Stimulated activated CD4-positive, alpha-beta T cell treated with anti-CD3 and anti-CD28 coated beads, Interleukin-1b, Interleukin-23, amount 100 ng/mL, for 1 hour (primary cell): ENCODE measurements around the gene BMPER.

Experiments
- DNase-seq, 2 donors: peaks; one replicate each; pipeline ENCODE4 v3.0.0-alpha.2; 2020; ENCODE audit warnings: low read depth in 2 of 2

BMPER gene

DNA sequence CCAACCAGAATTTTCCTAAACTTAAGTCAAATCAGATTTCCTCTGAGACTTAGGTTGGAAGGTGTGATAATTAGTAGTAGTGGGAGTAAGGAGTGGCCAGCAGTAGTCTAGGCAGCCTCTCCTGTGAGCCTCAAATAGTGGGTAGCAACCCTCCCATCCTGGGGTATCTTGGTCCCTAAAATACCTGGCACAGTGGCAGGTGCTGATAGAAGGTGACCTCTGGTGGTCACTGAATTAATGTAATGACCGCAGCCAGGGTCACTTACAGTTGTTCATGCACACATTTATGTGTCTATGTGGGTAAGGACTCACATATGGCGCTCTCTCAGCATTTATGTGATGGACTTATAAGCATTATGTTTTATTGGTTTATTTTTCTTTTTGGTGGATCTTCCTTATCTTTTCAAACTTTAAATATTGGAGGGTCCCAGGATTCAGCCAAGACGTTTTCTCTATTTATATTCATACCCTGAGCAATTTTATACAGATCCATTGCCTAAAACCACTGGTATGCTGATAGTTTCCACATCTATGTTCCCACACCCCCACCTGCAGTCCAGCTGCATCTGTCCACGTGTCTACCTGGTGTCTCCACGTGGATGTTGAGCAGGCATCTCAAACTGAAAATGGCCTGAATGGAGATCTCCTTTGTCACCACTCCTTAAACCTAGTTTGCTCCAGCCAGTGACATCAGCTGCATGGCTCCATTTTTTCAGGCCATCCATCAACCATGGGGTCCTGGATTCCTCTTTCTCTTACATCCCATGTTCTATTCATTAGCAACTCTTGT is 18.3 kb downstream of the BMPER start:
- no peak for DNase-seq

DNA sequence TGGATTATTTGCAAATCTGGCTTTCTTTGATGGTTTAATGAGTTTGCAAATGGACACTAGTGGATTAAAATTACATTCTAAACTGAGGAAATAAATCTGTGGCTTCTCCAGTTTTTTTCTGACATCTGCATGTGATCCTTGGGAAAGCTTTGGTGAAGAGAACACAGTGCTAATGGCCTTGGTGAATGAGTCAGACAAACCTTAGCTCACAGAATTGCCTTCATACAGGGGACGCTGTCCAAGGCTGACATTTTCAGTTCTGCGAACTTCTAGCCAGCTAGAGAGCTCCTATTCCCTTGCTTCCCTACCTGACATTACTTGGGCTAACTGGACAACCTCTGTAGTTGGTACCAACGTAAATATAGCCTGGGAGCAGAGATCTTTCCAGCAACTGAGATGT is 21.2 kb downstream of the BMPER start:
- no peak for DNase-seq

DNA sequence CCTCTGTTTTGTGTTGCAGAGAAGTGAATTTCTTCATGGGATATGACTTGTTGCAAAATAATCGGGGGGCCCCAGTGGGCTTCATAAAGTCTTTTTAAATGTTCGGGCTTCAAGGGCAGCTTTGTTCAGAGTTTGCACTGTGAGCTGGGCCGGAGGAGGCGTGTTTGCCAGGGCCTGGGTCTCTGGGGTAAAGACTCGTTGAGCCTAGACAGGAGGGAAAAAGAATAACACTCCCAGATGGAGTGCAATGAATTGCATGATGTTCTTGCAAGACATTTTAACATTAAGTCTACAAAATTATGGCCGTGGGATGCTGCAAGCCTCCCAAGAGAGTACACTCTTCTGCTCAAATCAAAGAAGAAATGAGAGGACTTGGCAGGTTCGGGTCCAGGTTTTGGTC is 23.6 kb downstream of the BMPER start:
- no peak for DNase-seq

DNA sequence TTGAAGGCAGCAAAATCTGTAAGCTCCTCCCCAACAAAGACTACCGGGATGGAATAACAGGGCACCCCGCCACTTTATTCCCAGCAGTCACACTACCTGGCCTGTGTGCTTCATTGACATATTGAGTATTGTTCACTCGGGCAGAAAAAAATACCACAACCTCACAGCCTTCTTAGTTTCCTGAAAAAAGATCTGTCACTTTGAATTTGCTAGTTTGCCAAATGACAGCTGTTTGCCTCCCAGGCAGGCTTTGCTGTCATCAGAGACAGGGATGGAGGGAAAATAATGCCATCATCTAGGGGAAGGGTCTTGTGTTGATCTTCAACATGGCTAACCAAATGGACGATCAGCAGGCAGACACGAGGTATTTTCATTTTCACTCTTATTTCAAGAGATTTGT is 26.9 kb downstream of the BMPER start:
- no peak for DNase-seq

DNA sequence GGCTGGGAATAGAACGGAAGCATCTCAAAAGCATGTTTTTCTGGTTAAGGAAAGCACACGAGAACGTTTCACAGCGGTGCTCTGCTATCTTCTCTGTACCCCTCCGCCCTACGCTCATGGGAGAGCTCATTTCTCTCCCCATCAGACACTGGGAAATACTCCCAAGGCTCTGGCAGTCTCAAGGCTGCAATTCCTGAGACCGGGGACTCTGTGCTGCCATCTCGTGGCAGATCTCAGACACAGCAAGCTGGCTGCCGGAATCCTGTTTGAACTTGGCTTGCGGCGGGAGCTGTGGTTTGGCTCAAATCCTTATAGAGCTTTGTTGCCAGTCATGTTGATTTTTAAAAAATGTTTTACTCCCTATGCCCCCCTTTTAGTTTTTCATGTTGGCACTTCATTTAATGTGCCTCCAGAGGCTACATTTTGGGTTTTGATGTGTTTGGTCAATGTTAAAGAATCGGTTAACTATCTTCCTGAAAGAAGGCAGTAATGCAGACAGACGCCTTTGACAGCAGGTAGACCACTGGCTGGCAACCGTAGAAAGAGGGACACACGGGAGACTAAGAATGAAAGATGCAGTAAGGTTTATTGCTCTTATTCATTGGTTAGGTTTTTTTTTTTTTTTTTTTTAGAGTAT is 27.6 kb downstream of the BMPER start:
- peak; percentile 13 to 28 for DNase-seq

DNA sequence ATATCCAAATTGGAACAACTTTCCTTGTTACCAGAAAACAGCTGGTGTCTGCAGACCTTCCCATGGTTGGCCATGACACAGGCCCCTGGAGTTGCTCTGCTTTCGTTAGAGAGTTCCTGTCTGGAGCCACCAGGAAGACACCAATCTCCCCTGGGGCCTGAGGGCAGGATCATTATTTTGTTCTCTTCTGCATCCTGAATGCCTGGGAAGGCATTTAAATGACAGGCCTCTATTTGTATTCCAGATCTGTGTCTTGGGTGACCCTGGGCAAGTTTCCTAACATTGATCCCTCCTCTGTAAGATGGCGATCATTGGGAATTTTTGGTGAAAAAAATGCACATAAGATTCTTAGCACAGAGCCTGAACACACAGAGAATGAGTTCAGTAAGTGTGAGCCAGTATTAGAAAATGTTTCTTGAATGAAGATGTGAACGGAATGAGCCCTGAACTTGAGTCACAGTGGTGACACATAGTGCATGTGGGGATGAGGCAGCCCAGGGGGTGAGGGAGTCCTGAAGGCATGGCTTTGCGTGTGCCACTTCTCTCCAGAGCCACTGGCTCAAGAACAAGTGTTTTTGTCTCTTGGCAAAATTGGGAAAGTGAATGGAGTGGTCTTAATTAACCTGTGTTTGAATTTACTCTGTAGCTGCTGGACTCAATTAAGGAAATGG is 28.4 kb downstream of the BMPER start:
- no peak for DNase-seq

DNA sequence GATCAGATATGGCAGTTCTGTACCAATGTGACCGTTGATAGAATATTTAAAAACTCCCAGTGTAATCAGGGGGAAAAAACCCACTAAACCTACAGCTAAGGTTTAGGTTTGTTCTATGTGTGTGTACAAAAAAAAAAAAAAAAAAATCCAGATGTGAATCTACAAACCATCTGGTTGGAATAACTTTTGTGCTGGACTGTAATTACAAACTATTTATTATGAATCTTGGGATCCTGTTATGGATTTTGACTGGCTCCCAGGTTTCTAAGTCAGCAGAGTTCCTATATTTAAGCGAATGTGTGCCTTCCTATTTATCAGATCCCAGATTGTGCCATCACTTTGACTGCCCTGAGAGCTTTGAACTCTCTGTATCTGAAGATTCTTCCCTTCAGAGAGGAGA is 29.1 kb downstream of the BMPER start:
- no peak for DNase-seq

DNA sequence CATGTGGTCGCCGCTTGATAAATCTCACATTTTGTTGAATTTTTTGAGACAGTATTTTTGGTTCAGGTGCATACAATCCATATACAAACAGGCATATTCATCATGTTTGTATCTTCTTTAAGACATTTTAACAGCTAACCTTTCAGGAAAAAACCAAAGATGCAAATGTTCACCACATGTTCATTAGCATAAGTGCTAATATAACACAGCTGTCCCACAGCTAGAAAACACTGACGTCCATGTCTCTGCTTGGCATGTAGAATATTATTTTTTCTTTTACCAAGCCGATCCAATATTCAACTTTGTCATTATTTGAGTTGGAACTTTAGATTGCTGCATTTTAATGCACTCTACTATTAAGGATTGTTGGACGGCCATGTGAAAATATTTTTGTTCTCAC is 31.2 kb downstream of the BMPER start:
- DNase-seq = no peak

DNA sequence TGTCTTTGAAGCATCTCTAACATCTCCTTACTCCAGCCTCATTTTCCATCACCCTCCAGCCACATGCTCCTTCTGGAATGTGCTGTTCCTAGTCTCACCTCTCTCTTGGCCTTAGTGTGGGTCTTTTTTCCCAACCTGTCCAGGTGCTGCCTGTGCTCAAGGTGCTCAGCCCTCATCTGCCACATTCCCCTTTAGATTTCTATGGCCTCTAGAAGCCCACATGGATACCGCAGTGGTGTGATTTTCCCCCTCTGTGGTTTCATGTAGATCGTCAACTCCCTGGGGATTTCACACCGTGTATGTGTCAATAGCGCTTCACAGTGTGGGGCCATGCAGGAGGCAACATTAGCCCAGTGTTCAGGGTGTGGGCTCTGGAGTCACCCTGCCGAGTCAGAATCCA is 32.5 kb downstream of the BMPER start:
- DNase-seq = no peak

DNA sequence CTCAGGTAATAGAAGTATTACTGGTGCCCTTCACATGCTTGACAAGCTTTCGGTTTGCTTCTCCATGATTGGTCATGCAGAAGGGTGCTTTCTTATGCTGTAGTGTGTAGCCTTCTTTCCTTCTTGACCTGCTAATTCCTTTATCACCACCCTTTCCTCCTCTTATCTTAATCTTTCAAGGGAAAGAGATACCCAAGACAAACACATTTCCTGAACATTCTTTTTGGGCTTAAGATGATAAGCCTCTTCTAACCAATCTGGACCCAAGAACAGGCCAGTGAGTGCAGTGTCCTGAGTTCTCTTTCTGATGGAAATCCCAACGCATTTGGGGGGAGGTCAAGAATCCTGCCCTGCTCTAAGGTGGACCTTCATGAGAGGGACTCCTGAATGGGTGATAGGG is 33.8 kb downstream of the BMPER start:
- DNase-seq = no peak

DNA sequence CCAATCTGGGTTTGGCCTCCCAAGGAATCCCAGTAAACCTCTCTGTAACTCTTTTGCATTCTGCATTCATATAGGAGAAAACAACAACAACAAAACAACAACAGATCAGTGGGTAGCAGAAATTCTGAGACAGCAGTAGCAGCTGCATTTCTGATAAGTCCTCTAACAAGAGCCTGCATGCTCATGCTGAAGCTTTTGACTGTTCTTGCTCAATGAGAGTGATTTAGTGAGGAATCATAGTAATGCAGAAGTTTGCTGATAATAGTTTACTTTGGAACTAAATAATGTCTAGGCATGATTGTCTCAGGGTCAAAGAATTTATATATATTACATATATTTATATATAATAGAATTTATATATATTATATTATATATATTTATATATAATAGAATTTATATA is 35.2 kb downstream of the BMPER start:
- no peak for DNase-seq

DNA sequence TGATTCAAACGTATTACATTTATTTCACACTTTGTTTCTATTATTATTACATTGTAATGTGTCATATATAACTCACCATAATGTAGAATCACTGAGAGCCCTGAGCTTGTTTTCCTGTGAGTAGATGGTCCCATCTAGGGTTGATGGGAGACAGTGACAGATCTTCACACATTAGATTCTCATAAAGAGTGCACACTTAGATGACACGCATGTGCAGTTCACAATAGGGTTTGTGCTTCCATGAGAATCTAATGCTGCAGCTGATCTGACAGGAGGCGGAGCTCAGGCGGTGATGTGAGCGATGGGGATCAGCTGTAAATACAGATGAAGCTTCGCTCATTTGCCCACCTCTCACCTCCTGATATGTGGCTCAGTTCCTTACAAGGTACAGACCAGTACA is 36.1 kb downstream of the BMPER start:
- DNase-seq = no peak

DNA sequence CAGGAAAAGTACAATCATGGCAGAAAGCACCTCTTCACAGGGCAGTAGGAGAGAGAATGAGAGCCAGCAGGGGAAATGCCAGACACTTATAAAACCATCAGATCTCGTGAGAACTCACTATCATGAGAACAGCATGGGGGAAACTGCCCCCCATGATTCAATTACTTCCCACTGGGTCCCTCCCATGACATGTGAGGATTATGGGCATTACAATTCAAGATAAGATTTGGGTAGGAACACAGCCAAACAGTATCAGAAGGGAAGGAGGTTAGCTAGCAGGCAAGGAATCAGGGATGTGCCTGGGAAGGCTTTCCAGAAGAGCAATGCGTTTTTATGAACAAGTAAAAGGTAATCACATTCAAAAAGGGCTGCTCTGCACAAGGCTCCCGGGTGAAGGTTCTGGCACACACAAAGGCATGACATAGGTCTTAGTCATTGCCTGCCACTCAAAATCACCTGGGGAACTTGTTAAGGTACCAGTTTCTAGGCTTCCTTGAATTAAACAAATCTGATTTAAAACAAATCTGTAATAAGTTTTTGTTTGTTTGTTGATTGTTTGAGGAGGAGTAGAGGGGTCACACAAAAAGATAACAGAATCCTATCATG is 40.9 kb downstream of the BMPER start:
- no peak for DNase-seq

DNA sequence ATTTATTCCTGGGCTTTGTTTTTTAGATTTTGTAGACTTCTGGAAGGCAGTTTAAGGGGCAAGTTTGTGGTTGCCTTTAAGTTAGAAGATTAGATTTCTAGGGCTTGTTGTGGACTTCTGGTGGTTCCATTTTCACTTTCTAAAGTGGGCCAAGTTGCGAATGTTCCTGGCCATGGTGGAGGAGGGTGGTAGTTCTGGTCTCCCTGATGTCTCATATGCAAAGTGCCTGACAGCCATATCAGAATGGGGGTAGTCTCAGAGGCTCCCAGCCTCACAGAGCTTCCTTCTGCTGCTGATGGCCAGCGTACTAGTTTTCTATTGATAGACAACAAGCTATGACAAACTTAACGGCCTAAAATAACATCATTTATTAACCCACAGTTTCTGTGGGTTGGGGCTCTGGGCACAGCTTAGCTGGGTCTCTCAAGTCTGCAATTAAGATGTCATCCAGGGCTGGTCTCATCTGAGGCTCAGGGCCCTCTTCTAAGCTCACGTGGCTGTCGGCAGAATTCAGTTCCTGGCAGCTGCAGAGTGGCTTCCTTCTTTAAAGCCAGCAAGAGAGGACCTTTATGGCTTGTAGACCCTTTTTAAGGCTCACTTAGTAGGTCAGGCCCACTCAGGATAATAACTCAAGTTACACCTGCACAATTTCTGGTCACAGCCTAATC is 44.8 kb downstream of the BMPER start:
- no peak for DNase-seq

DNA sequence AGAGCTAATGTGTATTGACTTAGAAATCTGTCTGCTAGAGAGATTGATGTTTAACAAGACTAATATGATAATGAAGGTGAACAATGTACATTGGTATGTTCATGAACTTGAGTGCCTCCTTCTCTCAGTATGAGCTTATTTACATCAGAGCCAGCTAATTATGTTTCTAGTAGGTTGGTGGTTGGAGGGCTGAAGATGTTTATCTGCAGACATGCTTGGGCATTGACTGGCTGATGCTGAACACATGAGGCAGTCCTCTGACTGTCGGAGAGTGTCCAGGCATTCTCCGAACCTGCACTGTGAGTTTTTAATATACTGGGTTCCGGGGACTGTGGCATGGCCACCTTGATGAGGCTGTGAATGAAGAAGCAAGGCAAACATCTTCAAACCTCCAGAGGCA is 47.5 kb downstream of the BMPER start:
- DNase-seq = no peak

DNA sequence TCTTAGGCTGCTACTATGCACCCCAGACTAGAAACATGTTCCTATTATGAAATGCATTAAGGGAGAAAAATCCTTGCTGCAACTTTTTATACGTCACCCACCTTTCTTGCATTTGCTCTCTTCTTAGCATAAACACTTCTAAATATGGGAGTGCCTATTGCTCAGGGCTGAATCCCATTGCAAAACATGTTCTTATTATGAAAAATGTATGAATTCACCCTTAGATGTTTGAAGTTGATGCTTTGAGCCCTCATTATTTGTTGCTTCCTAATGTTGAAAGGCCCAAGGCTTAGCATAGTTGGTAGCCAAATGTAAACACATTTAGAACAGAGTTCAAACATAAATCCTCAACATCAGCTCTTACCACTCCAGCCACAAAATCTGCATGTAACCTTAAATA is 52.8 kb downstream of the BMPER start:
- DNase-seq = no peak

DNA sequence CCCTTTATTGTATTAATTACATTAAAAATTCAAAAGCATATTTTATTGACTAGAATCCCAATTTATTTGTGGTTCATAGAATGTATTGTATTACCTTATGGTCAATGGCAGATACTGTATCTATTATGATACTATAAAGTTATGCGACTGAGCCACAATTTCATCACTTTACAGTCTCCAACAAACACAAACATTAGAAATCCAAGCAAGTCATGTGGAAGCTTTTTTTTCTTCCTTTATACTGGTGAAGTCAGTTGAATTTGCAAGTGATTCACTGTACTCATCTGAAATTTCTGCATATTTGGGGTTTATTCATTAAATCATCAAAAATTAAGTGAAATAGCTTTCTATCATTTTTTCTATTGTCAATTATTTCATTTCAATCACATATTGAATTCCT is 54.3 kb downstream of the BMPER start:
- DNase-seq = no peak

DNA sequence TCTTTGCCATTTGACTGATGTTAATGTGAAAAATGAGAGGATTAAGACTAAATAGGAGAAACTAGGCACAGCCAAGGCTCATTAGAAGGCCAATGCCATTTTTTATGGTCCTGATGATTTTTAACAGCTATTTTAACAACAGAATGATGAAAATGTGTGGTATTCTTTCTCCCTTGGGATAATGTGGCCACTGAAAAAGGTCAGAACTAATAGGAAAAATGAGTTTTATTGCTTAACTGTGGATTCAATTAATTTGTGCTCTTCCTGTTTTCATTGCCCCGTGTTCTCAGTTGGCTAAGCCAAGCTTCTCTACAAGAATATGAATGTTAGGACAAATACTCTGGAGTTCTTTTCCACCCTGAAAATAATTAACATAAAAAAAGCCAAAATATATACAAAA is 56.6 kb downstream of the BMPER start:
- DNase-seq = no peak

DNA sequence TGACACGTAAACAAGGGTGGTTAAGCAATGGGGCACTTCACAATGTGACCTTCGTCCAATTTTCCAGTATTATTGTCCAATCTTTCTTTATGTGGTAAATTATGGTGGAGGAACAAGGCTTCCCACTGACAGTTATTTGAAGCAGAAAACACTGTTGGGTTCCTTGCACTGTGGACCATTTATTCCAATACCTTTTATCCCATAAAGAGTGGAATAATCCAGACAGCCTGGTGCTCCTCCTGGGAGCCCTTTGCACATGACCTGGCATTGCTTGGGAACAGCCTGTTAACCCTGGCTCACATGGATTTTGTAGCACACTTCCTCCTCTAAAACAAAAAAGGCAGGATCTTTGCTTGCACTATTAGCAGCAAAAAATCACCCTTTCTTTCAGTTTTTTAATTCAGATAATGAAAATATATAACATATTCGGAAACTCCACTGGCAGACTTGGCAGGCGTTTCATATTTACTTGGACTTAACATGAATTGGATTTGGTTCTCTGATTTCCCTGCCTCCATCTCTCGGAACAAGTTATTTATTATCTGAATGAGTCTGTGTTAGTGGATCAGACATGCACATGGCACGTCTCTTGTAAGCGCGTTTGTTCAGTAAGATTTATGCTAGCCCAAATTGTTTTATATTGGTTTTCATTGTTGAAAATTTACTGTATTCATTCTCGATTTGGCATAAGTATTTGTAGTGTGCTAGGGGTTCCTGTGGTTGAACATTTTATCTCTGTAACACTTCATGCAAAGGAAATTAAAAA is 59.3 kb downstream of the BMPER start:
- DNase-seq = no peak

DNA sequence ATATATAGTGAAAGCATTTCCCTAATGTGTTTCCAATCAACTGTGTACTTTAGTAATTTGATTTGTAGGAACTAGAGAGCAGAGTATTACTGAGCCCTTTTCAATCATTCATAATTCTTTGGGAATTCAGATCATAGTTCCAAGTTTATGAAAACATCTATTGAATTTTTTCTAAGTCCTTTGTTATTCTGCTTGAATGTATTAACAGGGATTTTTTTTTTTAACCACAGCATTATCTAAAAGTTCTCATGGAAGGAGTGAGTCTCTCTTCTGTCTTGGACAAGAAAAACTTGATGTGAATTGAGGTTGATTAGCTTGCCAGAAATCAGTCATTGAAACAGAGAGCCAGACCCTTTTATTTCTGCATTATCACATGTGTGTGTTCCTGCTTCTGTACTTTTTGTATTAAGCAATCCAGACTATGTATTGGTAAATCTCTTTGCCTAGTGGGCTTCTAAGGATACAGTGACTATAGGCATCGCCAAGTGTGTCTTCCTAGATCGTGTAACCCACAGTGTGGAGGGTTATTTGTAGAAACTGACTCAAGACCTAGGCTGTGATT is 59.9 kb downstream of the BMPER start:
- DNase-seq = no peak

DNA sequence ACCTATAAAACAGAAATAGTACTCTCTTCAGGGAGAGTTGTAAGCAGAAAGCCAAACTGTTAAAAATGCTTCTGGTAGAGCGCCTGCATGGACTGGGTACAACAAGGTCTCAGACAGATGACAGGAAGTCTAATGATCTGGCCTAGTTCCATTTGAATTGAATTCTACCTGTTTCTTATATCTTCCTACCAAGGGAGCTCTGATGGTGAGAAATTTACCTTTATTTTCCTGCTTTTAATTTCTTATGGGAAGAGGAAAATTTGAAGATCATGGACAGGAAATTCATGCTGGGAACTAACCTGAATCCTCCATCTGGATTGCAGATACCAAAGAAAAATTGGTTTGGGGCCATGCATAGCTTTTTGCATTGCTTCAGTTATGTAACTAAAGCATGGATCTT is 63.3 kb downstream of the BMPER start:
- DNase-seq = no peak
